GM12892 (cell line): ENCODE measurements around the gene RASA3.

ENCODE experiments used
- POLR2A ChIP-seq: IDR thresholded peaks from 2 replicates; pipeline ENCODE4 v1.6.1; 2011; ENCODE audit warnings: low read depth, low read length, control low read depth
- POLR2AphosphoS5 ChIP-seq: IDR thresholded peaks from 2 replicates; pipeline ENCODE4 v1.6.1; 2011; ENCODE audit warnings: low read depth, low read length, control low read depth
- TAF1 ChIP-seq: IDR thresholded peaks from 2 replicates; pipeline ENCODE4 v1.6.1; 2011; ENCODE audit warnings: low read depth, mild to moderate bottlenecking, control low read depth, low read length, borderline replicate concordance

DNA sequence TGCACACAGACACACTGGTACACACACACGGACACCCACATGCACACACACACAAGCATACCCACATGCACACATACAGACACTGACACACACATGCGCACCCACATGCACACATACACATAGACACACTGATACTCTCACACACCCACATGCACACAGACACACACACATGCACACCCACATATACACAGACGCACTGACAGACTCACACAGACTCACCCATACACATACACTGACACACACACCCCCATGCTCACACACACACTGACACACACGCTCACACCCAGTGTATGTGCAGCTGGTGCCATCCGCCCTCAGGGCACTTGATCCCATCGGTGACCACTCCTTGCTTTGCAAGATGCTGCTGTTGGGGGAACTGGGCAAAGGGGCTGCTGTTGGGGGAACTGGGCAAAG is 9.7 kb upstream of the RASA3 start:
- TF ChIP-seq POLR2A (no peak), POLR2AphosphoS5 (no peak; the same call in 1 of the 2 replicates), TAF1 (no peak)
